GM12878 (cell line): ENCODE measurements around the gene SPRR2A. TPM values are rescaled to one million over a fixed set of nuclear protein-coding genes. Genes with fewer than 3 reads are reported as not detected.
A peak's percentile ranks its signal among the peaks of the same experiment; 100 is the strongest.
"Not testable (repeated sequence)": the region's sequence is repeated elsewhere in the genome, so short reads cannot be mapped to it uniquely, and the experiment has no call there.

Experiments
- ATAC-seq: fragments of 200-7000 bp; cut with Tn5 transposase; 3 replicates; pipeline ENCODE4 v1.9.1; 2020; ENCODE audit warnings: mild to moderate bottlenecking, moderate library complexity
- BruUV-seq: library from RNA; stranded (reverse); fragments of 400-500 nt; replicated peaks from 2 replicates; lab custom pipeline; 2021; lab: Mats Ljungman, UMichigan
- CTCF ChIA-PET: fragments of 300-600 bp; sonication (Branson Sonifier 250); formaldehyde crosslinking; extraction: SDS; loops from one replicate; lab custom pipeline; 2021; ENCODE audit warnings: inconsistent platforms; lab: Yijun Ruan, JAX
- POLR2A ChIA-PET: fragments of 350-600 bp; formaldehyde crosslinking; extraction: SDS; loops from one replicate; lab custom pipeline; 2021; ENCODE audit warnings: inconsistent platforms; lab: Charles Lee
- RAD21 ChIA-PET: fragments of 300-600 bp; sonication (Branson Sonifier 250); formaldehyde crosslinking; loops from one replicate; lab custom pipeline; 2023; ENCODE audit warnings: antibody characterized with exemption; ENCODE audit not compliant: unreplicated experiment; lab: Charles Lee
- SMC1A ChIA-PET: fragments of 300-600 bp; sonication (Branson Sonifier 250); formaldehyde crosslinking; loops from one replicate; lab custom pipeline; 2023; ENCODE audit not compliant: unreplicated experiment, uncharacterized antibody; lab: Charles Lee
- DNase-seq: peaks from one replicate; pipeline ENCODE4 v3.0.0-alpha.2; 2011; ENCODE audit warnings: low read depth, low spot score
- FAIRE-seq: peaks from 3 replicates; lab custom pipeline; 2011; peaks lifted over from hg19 to GRCh38; lab: Jason Lieb, UNC
- H2AFZ ChIP-seq: 2 replicates; pipeline ENCODE4 v1.6.0; 2011; ENCODE audit warnings: low read depth, low read length, control low read depth; ENCODE audit not compliant: control insufficient read depth
- H3K27ac ChIP-seq: 2 replicates; pipeline ENCODE4 v1.5.1; 2011; ENCODE audit warnings: control low read depth; ENCODE audit not compliant: control insufficient read depth, insufficient read depth
- H3K27me3 ChIP-seq, 2 experiments: replicated peaks in 1 of 2; 2 replicates each; pipeline versions ENCODE4 v1.6.0 to v1.6.1; 2011; ENCODE audit warnings: low read length in 1 of 2; ENCODE audit not compliant: control insufficient read depth in 2 of 2, insufficient read depth in 2 of 2
- H3K36me3 ChIP-seq, 2 experiments: 2 replicates each; pipeline ENCODE4 v1.5.1; 2011; ENCODE audit warnings: low read length in 1 of 2; ENCODE audit not compliant: control insufficient read depth in 2 of 2, insufficient read depth in 2 of 2
- H3K4me1 ChIP-seq: 2 replicates; pipeline ENCODE4 v1.6.1; 2011; ENCODE audit warnings: mild to moderate bottlenecking, low read length, moderate library complexity, mixed read lengths; ENCODE audit not compliant: control insufficient read depth, insufficient read depth
- H3K4me2 ChIP-seq: 2 replicates; pipeline ENCODE4 v1.6.0; 2011; ENCODE audit warnings: control low read depth; ENCODE audit not compliant: control insufficient read depth, insufficient read depth
- H3K4me3 ChIP-seq: fragments of 200-600 bp; sonication (generic); 2 replicates; pipeline ENCODE4 v1.5.1; 2016
- H3K79me2 ChIP-seq: 2 replicates; pipeline ENCODE4 v1.6.0; 2011; ENCODE audit warnings: low read length; ENCODE audit not compliant: control insufficient read depth, insufficient read depth
- H3K9ac ChIP-seq: 2 replicates; pipeline ENCODE4 v1.8.0; 2011; ENCODE audit warnings: low read length, control low read depth, mixed read lengths; ENCODE audit not compliant: control insufficient read depth, insufficient read depth
- H3K9me3 ChIP-seq: replicated peaks from 3 replicates; pipeline ENCODE4 v1.5.1; 2011; ENCODE audit warnings: mild to moderate bottlenecking, low read length; ENCODE audit not compliant: control insufficient read depth, insufficient read depth
- H4K20me1 ChIP-seq: 2 replicates; pipeline ENCODE4 v1.6.0; 2011; ENCODE audit not compliant: control insufficient read depth, insufficient read depth
- MEF2B ChIP-seq: fragments of 450-650 bp; IDR thresholded peaks from 2 replicates; pipeline ENCODE4 v1.6.1; 2018; ENCODE audit warnings: mild to moderate bottlenecking, moderate library complexity; ENCODE audit not compliant: partially characterized antibody, poor library complexity, severe bottlenecking
- SPI1 ChIP-seq: IDR thresholded peaks from 2 replicates; pipeline ENCODE4 v1.6.1; 2011; ENCODE audit warnings: low read depth, mild to moderate bottlenecking, low read length, moderate library complexity, borderline replicate concordance; ENCODE audit not compliant: insufficient read depth
- WGBS: methylation state at CpG from one replicate; pipeline ENCODE4 v1.1.6; 2016; ENCODE audit warnings: low lambda C conversion rate; ENCODE audit not compliant: insufficient replicate concordance, insufficient coverage; ENCODE audit errors: missing lambda C conversion rate; 5-methylcytosine and 5-hydroxymethylcytosine counted together
- in situ Hi-C: fragments of 300-500 bp; cut with MboI; formaldehyde crosslinking; loops from 9 replicates; pipeline ENCODE4 v1.14.3; 2018; ENCODE audit warnings: mixed read lengths
- intact Hi-C: fragments of 100-400 bp; cut with micrococcal nuclease; formaldehyde crosslinking; loops from one replicate; pipeline ENCODE4 v1.14.2; 2022; ENCODE audit not compliant: unreplicated experiment
- polyA plus RNA-seq, 11 experiments: library from polyadenylated mRNA; depleted of rRNA in 4 of 11; unstranded in 6 of 11; stranded (reverse) in 5 of 11; fragments of >200 nt; fragmentation: Nextera tagmentation in 4 of 11; fragmentation: Illumina TruSeq in 1 of 11; extraction: Ambion mirVana in 4 of 11; extraction: Trizol in 1 of 11; gene quantifications; 1 replicate in 1 of 11; 2 replicates in 10 of 11; pipeline versions ENCODE4 v1.2.1 to v1.2.3, GENCODE V29; 2011 to 2016; ENCODE audit warnings: inconsistent platforms in 2 of 11, missing spikeins in 2 of 11, low read depth in 1 of 11
- total RNA-seq, 4 experiments: library from RNA; depleted of rRNA in 3 of 4; stranded (reverse); fragments of >200 nt in 3 of 4; fragmentation: Illumina TruSeq in 1 of 4; extraction: Trizol in 1 of 4; gene quantifications; 2 replicates each; pipeline versions ENCODE4 v1.2.1 to v1.2.3, GENCODE V29; 2013 to 2021

SPRR2A gene
- total and polyA plus RNA-seq, 10 of the 15 experiments (the other 5 are each of a cell fraction or from before 2014, with no cell fraction given): not detected

DNA sequence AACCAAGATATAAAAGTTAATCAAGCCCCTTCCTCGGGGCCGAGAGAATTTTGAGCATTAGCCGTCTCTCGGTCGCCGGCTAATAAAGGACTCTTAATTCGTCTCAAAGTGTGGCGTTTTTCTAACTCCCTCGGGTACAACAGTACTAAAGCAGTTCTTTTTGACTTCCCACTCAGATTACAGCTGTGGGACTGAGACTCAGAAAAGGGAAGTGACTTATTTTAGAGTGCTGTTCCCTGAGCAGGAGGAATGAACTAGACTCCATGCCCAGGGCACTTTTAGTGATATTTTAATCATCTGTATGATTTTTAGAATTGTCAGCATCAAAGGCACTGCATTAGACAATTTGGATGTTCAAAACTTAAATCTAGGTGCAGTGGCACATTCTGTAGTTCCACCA, 35.0 kb downstream of the SPRR2A start:
- H3K9ac ChIP-seq, H3K4me2 ChIP-seq, ATAC-seq, BruUV-seq, H3K27ac ChIP-seq, SMC1A ChIA-PET, H3K9me3 ChIP-seq, CTCF ChIA-PET, FAIRE-seq, RAD21 ChIA-PET, H4K20me1 ChIP-seq, intact Hi-C loops, in situ Hi-C loops, H3K36me3 ChIP-seq, H3K4me1 ChIP-seq, H2AFZ ChIP-seq, DNase-seq, H3K4me3 ChIP-seq, H3K79me2 ChIP-seq, H3K27me3 ChIP-seq: not testable (repeated sequence)
- WGBS: 11% methylated on average over 9 of the region's 9 CpGs
- peak; percentile 79; the same call in 1 of the 2 replicates for TF ChIP-seq SPI1
- peak; percentile 42 for TF ChIP-seq MEF2B
- POLR2A ChIA-PET: interaction anchor here (0.6 kb wide), 1 partner anchor 9 kb away, joined by 3 read pairs; the partner anchor contains the start of gene SPRR1B

DNA sequence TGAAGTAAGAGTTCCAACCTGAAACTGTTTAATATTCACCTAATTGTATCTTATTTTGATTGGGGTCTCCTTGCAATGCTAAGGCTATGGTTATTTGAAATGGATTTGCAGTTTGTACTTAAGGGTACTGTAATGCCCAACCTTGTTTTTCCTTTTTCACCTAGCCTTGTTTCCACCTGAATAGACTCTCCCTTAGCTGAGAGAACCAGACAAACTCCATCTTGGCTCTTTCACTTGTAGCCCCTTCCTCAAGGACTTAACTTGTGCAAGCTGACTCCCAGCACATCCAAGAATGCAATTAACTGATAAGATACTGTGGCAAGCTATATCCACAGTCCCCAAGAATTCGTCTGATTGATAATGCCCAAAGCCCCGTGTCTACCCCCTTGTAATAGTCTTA, 35.5 kb downstream of the SPRR2A start:
- H3K27ac ChIP-seq, H3K9ac ChIP-seq, H3K36me3 ChIP-seq, H3K9me3 ChIP-seq, H3K79me2 ChIP-seq, FAIRE-seq, ATAC-seq, H3K4me3 ChIP-seq, intact Hi-C loops, H2AFZ ChIP-seq, DNase-seq, H3K4me1 ChIP-seq, in situ Hi-C loops, BruUV-seq, RAD21 ChIA-PET, H3K27me3 ChIP-seq, H3K4me2 ChIP-seq, H4K20me1 ChIP-seq, CTCF ChIA-PET: not testable (repeated sequence)
- 0% methylated on average over 2 of the region's 2 CpGs for WGBS
- SMC1A ChIA-PET: interaction anchor here (1.1 kb wide), 1 partner anchor 170 kb away, joined by 3 read pairs; no protein-coding TSS in a partner anchor
- POLR2A ChIA-PET: interaction anchor here (0.6 kb wide), 1 partner anchor 9 kb away, joined by 3 read pairs; the partner anchor contains the start of gene SPRR1B
